ENCODE data around the gene KBTBD2.
"Not testable (repeated sequence)": the region's sequence is repeated elsewhere in the genome, so short reads cannot be mapped to it uniquely, and the experiment has no call there.

Gene KBTBD2

GRCh38 chr7:32881074-32881982 is 10.2 kb downstream of the KBTBD2 start:
- DNase-seq (ENCODE audit: low read depth), result peak; percentile 25
- H3K4me3 ChIP-seq (ENCODE audit: low read depth, low read length), result no peak overlapping the region
- TF ChIP-seq CTCF (IDR thresholded peaks at IDR 0.05; ENCODE audit: low read depth, low read length) (no peak), MAX (IDR thresholded peaks at IDR 0.05; ENCODE audit: low read depth, low read length) (no peak), MYC (IDR thresholded peaks at IDR 0.05; ENCODE audit: low read depth, low read length) (no peak), POLR2A (IDR thresholded peaks at IDR 0.05; ENCODE audit: extremely low read depth, insufficient read length) (no peak)

DNA sequence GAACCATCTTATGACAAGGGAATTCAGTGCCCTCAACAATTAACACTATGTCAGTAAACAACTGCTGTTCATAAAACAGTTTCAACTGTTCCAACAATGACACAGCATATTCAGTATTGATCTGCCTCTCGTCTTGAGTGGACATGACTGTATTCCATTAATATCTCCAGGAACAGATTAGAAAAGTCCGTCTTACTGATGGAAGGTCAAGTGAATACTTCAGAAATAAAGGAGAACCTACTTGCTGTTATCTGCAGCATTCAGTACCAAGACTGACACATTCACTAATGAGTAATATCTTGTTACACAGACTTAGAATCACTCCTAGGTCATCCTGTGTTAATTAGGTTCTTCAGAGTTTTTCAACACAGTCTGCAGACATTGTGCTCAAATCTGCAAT is 12.1 kb downstream of the KBTBD2 start:
- H3K4me3 ChIP-seq (ENCODE audit: low read depth, low read length), result no peak overlapping the region
- DNase-seq (ENCODE audit: low read depth), result peak; percentile 63
- TF ChIP-seq CTCF (IDR thresholded peaks at IDR 0.05; ENCODE audit: low read depth, low read length) (no peak), POLR2A (IDR thresholded peaks at IDR 0.05; ENCODE audit: extremely low read depth, insufficient read length) (no peak), MYC (IDR thresholded peaks at IDR 0.05; ENCODE audit: low read depth, low read length) (no peak), MAX (IDR thresholded peaks at IDR 0.05; ENCODE audit: low read depth, low read length) (no peak)

DNA sequence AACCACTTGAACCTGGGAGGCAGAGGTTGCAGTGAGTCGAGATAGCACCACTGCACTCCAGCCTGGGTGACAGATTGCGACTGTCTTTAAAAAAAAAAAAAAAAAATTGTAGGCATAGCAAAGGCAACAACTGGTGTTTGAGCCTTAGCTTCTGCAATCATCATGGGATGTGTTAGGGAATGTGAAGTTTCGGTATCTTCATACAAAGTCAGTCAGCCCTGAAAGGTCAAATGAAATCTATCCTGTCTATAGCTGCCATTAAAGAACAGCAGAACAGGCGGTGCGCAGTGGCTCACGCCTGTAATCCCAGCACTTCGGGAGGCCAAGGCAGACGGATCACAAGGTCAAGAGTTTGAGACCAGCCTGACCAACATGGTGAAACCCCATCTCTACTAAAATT is 13.5 kb downstream of the KBTBD2 start:
- DNase-seq (ENCODE audit: low read depth); H3K4me3 ChIP-seq (ENCODE audit: low read depth, low read length): not testable (repeated sequence)

DNA sequence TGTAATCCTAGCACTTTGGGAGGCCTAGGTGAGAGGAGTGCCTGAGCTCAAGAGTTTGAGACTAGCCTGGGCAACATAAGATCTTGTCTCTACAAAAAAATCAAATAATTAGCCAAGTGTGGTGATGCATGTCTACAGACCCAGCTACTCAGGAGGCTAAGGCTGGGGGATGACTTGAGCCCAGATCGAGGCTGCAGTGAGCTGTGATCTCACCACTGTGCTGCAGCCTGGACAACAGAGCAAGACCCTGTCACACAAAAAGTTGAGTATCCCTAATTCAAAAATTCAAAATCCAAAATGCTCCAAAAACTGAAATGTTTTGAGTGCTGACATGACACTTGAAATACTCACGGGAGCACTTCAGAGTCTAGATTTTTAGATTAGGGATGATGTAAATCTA is 19.1 kb downstream of the KBTBD2 start:
- no peak overlapping the region for H3K4me3 ChIP-seq (ENCODE audit: low read depth, low read length)
- DNase-seq (ENCODE audit: low read depth), result no peak
- TF ChIP-seq CTCF (IDR thresholded peaks at IDR 0.05; ENCODE audit: low read depth, low read length), result no peak
- TF ChIP-seq MAX (IDR thresholded peaks at IDR 0.05; ENCODE audit: low read depth, low read length), result no peak
- TF ChIP-seq MYC (IDR thresholded peaks at IDR 0.05; ENCODE audit: low read depth, low read length), result no peak
- no peak for TF ChIP-seq POLR2A (IDR thresholded peaks at IDR 0.05; ENCODE audit: extremely low read depth, insufficient read length)

- no peak for DNase-seq (ENCODE audit: low read depth)
- TF ChIP-seq CTCF (IDR thresholded peaks at IDR 0.05; ENCODE audit: low read depth, low read length) (no peak), MAX (IDR thresholded peaks at IDR 0.05; ENCODE audit: low read depth, low read length) (no peak), MYC (IDR thresholded peaks at IDR 0.05; ENCODE audit: low read depth, low read length) (no peak), POLR2A (IDR thresholded peaks at IDR 0.05; ENCODE audit: extremely low read depth, insufficient read length) (no peak)
- H3K4me3 ChIP-seq (ENCODE audit: low read depth, low read length), result no peak overlapping the region
Observed at GRCh38 chr7:32871624-32872371, 19.8 kb downstream of the KBTBD2 start.

DNA sequence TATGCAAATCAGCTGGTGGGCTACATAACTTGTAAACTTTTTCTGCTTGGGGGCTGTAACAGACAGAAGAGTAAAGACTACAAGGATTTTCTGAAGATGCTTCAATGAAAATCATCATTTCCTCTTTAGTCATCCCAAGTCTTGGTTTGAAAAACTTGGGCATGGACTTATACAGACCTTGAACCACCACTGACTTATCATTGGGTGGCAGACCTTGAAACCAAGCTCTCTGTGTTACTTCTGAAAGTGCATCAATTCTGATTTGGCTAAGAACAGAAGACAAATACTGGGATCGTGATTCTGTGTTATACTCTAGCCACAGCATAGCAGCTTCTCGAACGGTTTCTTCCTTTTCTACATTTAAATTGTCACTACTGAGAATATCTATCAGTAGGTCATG is 21.3 kb downstream of the KBTBD2 start:
- TF ChIP-seq POLR2A (IDR thresholded peaks at IDR 0.05; ENCODE audit: extremely low read depth, insufficient read length), result no peak
- TF ChIP-seq MYC (IDR thresholded peaks at IDR 0.05; ENCODE audit: low read depth, low read length), result no peak
- TF ChIP-seq CTCF (IDR thresholded peaks at IDR 0.05; ENCODE audit: low read depth, low read length), result no peak
- TF ChIP-seq MAX (IDR thresholded peaks at IDR 0.05; ENCODE audit: low read depth, low read length), result no peak
- H3K4me3 ChIP-seq (ENCODE audit: low read depth, low read length), result no peak overlapping the region
- no peak for DNase-seq (ENCODE audit: low read depth)
